Lower leg skin (tissue), 4 donors: ENCODE results near the gene GATA6. TPM values are rescaled to one million over a fixed set of nuclear protein-coding genes. Genes with fewer than 3 reads are reported as not detected.

Experiments used
- DNase-seq, 2 donors: peaks; one replicate each; pipeline ENCODE4 v3.0.0-alpha.2; 2019; ENCODE audit warnings: low spot score in 2 of 2
- H3K4me3 ChIP-seq: fragments of 200-600 bp; sonication (generic); 2 replicates; pipeline ENCODE4 v1.5.1; 2017; ENCODE audit warnings: mild to moderate bottlenecking, low read depth; ENCODE audit not compliant: poor library complexity, severe bottlenecking
- CTCF ChIP-seq, 3 donors: fragments of 450-650 bp; IDR thresholded peaks; one replicate each; pipeline ENCODE4 v1.5.1; 2016; ENCODE audit warnings: antibody characterized with exemption in 3 of 3, mild to moderate bottlenecking in 3 of 3, moderate library complexity in 2 of 3
- POLR2A ChIP-seq, 2 donors: fragments of 450-650 bp; IDR thresholded peaks; one replicate each; pipeline ENCODE4 v1.6.1; 2016 to 2017; ENCODE audit warnings: antibody characterized with exemption in 2 of 2, mild to moderate bottlenecking in 1 of 2, moderate library complexity in 1 of 2
- WGBS, 2 donors: methylation state at CpG; one replicate each; pipeline ENCODE4 v1.1.5; 2018; 5-methylcytosine and 5-hydroxymethylcytosine counted together
- intact Hi-C: fragments of 100-400 bp; cut with DNase I; formaldehyde crosslinking; loops from one replicate; pipeline ENCODE4 v1.15.0; 2023; ENCODE audit warnings: low total_unique reads
- total RNA-seq, 4 donors: library from RNA; depleted of rRNA; stranded (reverse); fragments of >200 nt; gene quantifications; one replicate each; pipeline ENCODE4 v1.1.0, GENCODE V29; 2016

GATA6 gene
- total RNA-seq, 4 donors from 2014 or later = 0.65 to 6.7 (median 5.1) TPM

GRCh38 chr18:22207021-22207758, 37.8 kb downstream of the GATA6 start:
- DNase-seq = no peak
- TF ChIP-seq POLR2A (IDR thresholded peaks at IDR 0.05) = no peak
- no peak for TF ChIP-seq CTCF (IDR thresholded peaks at IDR 0.05)
- intact Hi-C loops = no loop called here
- WGBS, 2 donors = 74 to 76% methylated on average over 5 of the region's 5 CpGs
- no peak overlapping the region for H3K4me3 ChIP-seq

GRCh38 chr18:22210311-22210754, 40.9 kb downstream of the GATA6 start:
- intact Hi-C loops = no loop called here
- H3K4me3 ChIP-seq = no peak overlapping the region
- no peak for DNase-seq
- 80 to 89% methylated on average over 4 of the region's 4 CpGs for WGBS, 2 donors
- TF ChIP-seq CTCF (IDR thresholded peaks at IDR 0.05) (no peak), POLR2A (IDR thresholded peaks at IDR 0.05) (no peak)

DNA sequence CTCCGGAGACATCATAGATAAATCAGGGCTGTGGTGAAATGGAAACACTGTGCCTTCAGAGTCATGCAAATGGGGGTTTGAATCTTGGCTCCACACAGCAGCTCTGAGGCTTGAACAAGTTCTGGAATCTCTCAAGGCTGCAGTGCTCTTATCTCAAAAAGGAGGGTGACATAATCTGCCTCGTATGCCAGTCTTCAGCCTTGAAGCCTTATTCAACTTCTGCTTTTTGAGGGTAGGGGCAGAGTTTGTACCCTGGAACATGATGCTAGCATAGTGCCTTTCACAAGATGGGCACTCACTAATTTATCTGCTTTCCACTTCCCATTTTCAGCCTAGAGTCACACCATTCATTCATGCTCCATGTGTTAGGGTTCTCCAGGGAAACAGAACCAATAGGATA, 42.3 kb downstream of the GATA6 start:
- intact Hi-C loops = no loop called here
- no peak for DNase-seq
- WGBS, 2 donors = 62% methylated on average over 2 of the region's 2 CpGs
- TF ChIP-seq POLR2A (IDR thresholded peaks at IDR 0.05) (no peak), CTCF (IDR thresholded peaks at IDR 0.05) (no peak)
- no peak overlapping the region for H3K4me3 ChIP-seq

GRCh38 chr18:22213333-22213973, 44.1 kb downstream of the GATA6 start:
- 46 to 67% methylated on average over 6 of the region's 6 CpGs for WGBS, 2 donors
- TF ChIP-seq POLR2A (IDR thresholded peaks at IDR 0.05) (no peak), CTCF (IDR thresholded peaks at IDR 0.05) (no peak)
- intact Hi-C loops = no loop called here
- H3K4me3 ChIP-seq = no peak overlapping the region
- no peak for DNase-seq

DNA sequence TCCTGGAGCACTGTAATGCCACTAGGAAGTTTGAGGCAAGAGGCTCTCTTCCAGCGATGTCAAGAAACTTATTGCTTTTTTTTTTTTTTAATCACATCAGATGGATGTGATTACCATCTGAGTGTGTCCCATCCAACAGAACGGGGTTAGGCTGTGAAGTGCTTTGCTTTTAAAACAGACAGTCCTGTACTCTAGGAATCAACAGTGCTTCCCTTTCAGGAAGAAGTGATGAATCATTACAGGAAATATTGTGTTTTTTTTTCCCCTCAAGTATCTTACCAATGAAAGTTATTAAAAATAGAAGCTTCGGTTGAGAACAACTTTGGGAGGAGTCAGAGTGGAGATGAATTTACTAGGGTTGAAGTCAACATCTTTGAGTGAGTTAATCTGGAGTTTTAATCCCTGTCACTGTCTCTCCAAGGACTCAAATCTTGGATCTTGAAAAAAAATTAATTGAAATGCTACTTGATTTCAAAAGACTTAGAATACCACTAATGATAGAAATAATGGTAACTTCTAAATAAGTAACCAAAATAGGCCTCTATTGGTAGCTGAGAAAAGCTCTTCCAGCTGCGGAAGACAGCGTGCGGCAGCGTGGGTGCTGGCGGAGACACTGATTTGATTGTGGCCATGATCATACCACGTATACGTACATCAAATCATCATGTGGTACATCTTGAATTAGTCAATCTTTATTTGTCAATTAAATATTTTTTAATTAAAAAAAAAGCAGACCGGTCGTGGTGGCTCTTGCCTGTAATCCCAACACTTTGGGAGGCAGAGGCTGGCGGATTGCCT, 45.5 kb downstream of the GATA6 start:
- DNase-seq = no peak
- H3K4me3 ChIP-seq = no peak overlapping the region
- no peak for TF ChIP-seq CTCF (IDR thresholded peaks at IDR 0.05)
- TF ChIP-seq POLR2A (IDR thresholded peaks at IDR 0.05) = no peak
- WGBS, 2 donors = 74 to 79% methylated on average over 13 of the region's 13 CpGs
- intact Hi-C loops = no loop called here
